HG03558 (cell line): ENCODE measurements around the gene UPK2.
"Not testable (repeated sequence)": the region's sequence is repeated elsewhere in the genome, so short reads cannot be mapped to it uniquely, and the experiment has no call there.

ENCODE experiments used
- ATAC-seq: cut with Tn5 transposase; IDR thresholded peaks from one replicate; pipeline ENCODE4 v1.9.1; 2021; ENCODE audit warnings: moderate number of reproducible peaks; ENCODE audit not compliant: unreplicated experiment; ENCODE audit errors: extremely low read depth

UPK2 gene

GRCh38 chr11:118980191-118980881 is 24.2 kb downstream of the UPK2 start:
- ATAC-seq, result no peak

GRCh38 chr11:118984337-118984736 is 28.2 kb downstream of the UPK2 start:
- ATAC-seq, result not testable (repeated sequence)

GRCh38 chr11:118984825-118985224 is 28.7 kb downstream of the UPK2 start:
- ATAC-seq, result no peak

GRCh38 chr11:118988280-118988679 is 32.2 kb downstream of the UPK2 start:
- ATAC-seq, result no peak

- not testable (repeated sequence) for ATAC-seq
Measured at GRCh38 chr11:118991486-118992038, 35.5 kb downstream of the UPK2 start.

GRCh38 chr11:118996926-118997626 is 41.0 kb downstream of the UPK2 start:
- no peak for ATAC-seq

GRCh38 chr11:118997627-118998387 is 41.7 kb downstream of the UPK2 start, which contains the start of gene CENATAC:
TSS of gene CENATAC (plus strand) at chr11:118998138. CDS start at chr11:118998198, 60 bp downstream.
- peak; percentile 77 for ATAC-seq

- ATAC-seq, result no peak
Measured at GRCh38 chr11:118998388-118998717, 42.3 kb downstream of the UPK2 start.

GRCh38 chr11:118998822-118999221 is 42.7 kb downstream of the UPK2 start:
- no peak for ATAC-seq

GRCh38 chr11:119000906-119001305 is 44.8 kb downstream of the UPK2 start:
- ATAC-seq, result no peak

- no peak for ATAC-seq
Measured at GRCh38 chr11:119006656-119007055, 50.6 kb downstream of the UPK2 start.
